Measurements from ENCODE around the gene VPS35.

VPS35 gene

GRCh38 chr16:46727630-46728029 is 38.7 kb upstream of the VPS35 start:
- TF ChIP-seq CTCF (IDR thresholded peaks at IDR 0.05; ENCODE audit: low read depth, low read length, missing control alignments), result no peak
- Histone ChIP-seq H3K27me3 (replicated peaks) (no peaks in the 10 kb centered on the region), H3K27ac (no peak overlapping the region), H3K4me3 (ENCODE audit: low read depth, low read length) (no peak overlapping the region), H3K36me3 (replicated peaks) (no peaks in the 10 kb centered on the region)
- in situ Hi-C loops (cut with HindIII; ENCODE audit: low pct_ligation_motif_present, low sequenced_read_pairs), result no loop called here
- no peak for DNase-seq

GRCh38 chr16:46727184-46727583 is 38.2 kb upstream of the VPS35 start:
- in situ Hi-C loops (cut with HindIII; ENCODE audit: low pct_ligation_motif_present, low sequenced_read_pairs), result no loop called here
- TF ChIP-seq CTCF (IDR thresholded peaks at IDR 0.05; ENCODE audit: low read depth, low read length, missing control alignments), result no peak
- no peak overlapping the region for H3K4me3 ChIP-seq (ENCODE audit: low read depth, low read length)
- H3K36me3 ChIP-seq (replicated peaks), result no peaks in the 10 kb centered on the region
- no peak for DNase-seq
- H3K27ac ChIP-seq, result no peak overlapping the region
- H3K27me3 ChIP-seq (replicated peaks), result no peaks in the 10 kb centered on the region

- no peak overlapping the region for H3K27ac ChIP-seq
- in situ Hi-C loops (cut with HindIII; ENCODE audit: low pct_ligation_motif_present, low sequenced_read_pairs), result no loop called here
- no peaks in the 10 kb centered on the region for H3K27me3 ChIP-seq (replicated peaks)
- TF ChIP-seq CTCF (IDR thresholded peaks at IDR 0.05; ENCODE audit: low read depth, low read length, missing control alignments), result no peak
- no peak overlapping the region for H3K4me3 ChIP-seq (ENCODE audit: low read depth, low read length)
- DNase-seq, result no peak
- H3K36me3 ChIP-seq (replicated peaks), result no peaks in the 10 kb centered on the region
These were observed 32.9 kb upstream of the VPS35 start for GRCh38 chr16:46721885-46722284.

DNA sequence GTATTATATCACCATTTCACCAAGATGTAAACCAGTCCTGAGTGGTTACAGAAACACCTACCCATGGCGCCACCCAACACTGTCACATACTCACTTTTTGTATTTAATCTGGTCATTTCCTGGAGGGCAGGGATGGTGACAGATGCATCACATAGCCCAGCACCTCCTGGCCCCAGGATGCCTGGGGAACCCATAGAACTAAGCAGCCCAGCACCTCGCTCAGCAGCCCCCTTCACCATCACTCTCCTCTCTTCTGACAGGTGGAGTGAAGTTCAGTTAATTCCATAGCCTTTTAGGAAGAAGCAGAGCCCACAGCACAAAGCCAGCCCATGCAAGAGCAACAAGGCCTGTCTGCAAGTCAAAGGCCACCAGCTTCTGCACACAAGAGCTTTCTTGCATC is 31.6 kb upstream of the VPS35 start:
- TF ChIP-seq CTCF (IDR thresholded peaks at IDR 0.05; ENCODE audit: low read depth, low read length, missing control alignments), result no peak
- H3K27me3 ChIP-seq (replicated peaks), result no peaks in the 10 kb centered on the region
- no peaks in the 10 kb centered on the region for H3K36me3 ChIP-seq (replicated peaks)
- H3K27ac ChIP-seq, result no peak overlapping the region
- DNase-seq, result no peak
- in situ Hi-C loops (cut with HindIII; ENCODE audit: low pct_ligation_motif_present, low sequenced_read_pairs), result no loop called here
- no peak overlapping the region for H3K4me3 ChIP-seq (ENCODE audit: low read depth, low read length)

- in situ Hi-C loops (cut with HindIII; ENCODE audit: low pct_ligation_motif_present, low sequenced_read_pairs), result no loop called here
- H3K4me3 ChIP-seq (ENCODE audit: low read depth, low read length), result no peak overlapping the region
- no peak overlapping the region for H3K27ac ChIP-seq
- H3K27me3 ChIP-seq (replicated peaks), result no peaks in the 10 kb centered on the region
- TF ChIP-seq CTCF (IDR thresholded peaks at IDR 0.05; ENCODE audit: low read depth, low read length, missing control alignments), result no peak
- no peaks in the 10 kb centered on the region for H3K36me3 ChIP-seq (replicated peaks)
- DNase-seq, result no peak
These were observed 30.6 kb upstream of the VPS35 start for GRCh38 chr16:46719528-46719927.

GRCh38 chr16:46718214-46718613 is 29.2 kb upstream of the VPS35 start:
- Histone ChIP-seq H3K27me3 (replicated peaks) (no peaks in the 10 kb centered on the region), H3K36me3 (replicated peaks) (no peaks in the 10 kb centered on the region), H3K27ac (no peak overlapping the region), H3K4me3 (ENCODE audit: low read depth, low read length) (no peak overlapping the region)
- DNase-seq, result no peak
- in situ Hi-C loops (cut with HindIII; ENCODE audit: low pct_ligation_motif_present, low sequenced_read_pairs), result no loop called here
- TF ChIP-seq CTCF (IDR thresholded peaks at IDR 0.05; ENCODE audit: low read depth, low read length, missing control alignments), result no peak
